ENCODE measurements around the gene LCN9.
A peak's percentile ranks its signal among the peaks of the same experiment; 100 is the strongest.

LCN9 gene

DNA sequence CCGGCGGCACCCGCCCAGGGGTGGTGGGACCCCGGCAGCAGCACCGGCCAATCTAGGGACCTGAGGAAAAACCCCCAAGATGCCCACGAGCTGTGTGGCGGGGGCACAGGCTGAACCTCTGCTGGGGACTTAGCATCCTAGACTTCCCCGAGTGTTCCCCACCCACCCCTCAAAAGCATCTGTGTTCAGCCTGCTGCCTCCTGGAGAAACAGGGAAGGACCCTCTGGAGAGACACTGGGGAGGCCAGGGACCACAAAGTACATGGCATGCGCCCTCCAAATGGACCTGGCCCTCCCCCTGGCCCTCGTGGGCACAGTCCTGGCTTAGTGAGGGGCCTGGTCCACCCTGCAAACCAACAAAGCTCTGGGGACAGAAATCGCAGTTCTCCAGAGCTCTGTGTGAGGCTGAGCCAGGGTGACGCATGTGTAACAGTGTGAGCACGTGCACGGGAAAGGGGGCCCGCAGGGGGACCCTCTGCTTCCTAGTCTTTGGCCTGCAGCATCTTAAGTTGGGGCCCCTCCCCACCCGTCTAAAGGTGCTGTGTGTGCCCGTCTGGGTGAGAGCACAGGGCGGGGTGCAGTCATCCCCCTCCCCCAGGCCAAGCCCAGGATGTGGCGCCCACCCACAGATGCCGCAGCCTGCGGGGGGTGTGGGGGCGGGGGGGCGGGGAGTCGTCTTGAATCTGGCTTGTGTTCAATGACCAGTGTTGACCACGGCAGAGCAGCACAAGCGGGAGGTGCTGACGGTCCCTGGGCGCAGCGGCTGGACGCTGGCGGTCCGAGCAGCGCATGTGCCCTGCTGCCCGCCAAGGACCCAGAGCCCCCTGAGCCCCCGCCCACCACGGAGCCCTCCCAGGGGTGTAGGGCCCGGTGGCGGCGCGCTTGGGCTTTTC lies 38.2 kb downstream of the LCN9 start:
- no peak for TF ChIP-seq CTCF (IDR thresholded peaks at IDR 0.05; ENCODE audit: insufficient read depth, low read length, poor library complexity, severe bottlenecking)
- no peaks in the 10 kb centered on the region for H3K36me3 ChIP-seq (ENCODE audit: control insufficient read depth, insufficient read depth, low read length)
- no peaks in the 10 kb centered on the region; the same call in 1 of the 2 replicates for H3K27me3 ChIP-seq (replicated peaks; ENCODE audit: control insufficient read depth, insufficient read depth, low read length)
- DNase-seq (ENCODE audit: extremely low read depth, insufficient read length) = no peak
- no peak overlapping the region for H3K4me3 ChIP-seq (replicated peaks; ENCODE audit: low read depth, low read length)

- TF ChIP-seq CTCF (IDR thresholded peaks at IDR 0.05; ENCODE audit: insufficient read depth, low read length, poor library complexity, severe bottlenecking) = peak; percentile 48
- DNase-seq (ENCODE audit: extremely low read depth, insufficient read length) = peak; percentile 34
- no peaks in the 10 kb centered on the region; the same call in 1 of the 2 replicates for H3K27me3 ChIP-seq (replicated peaks; ENCODE audit: control insufficient read depth, insufficient read depth, low read length)
- H3K4me3 ChIP-seq (replicated peaks; ENCODE audit: low read depth, low read length) = no peak within 1 kb of the TSS
- no peaks in the 10 kb centered on the region for H3K36me3 ChIP-seq (ENCODE audit: control insufficient read depth, insufficient read depth, low read length)
Observed at GRCh38 chr9:135701959-135702721, 39.0 kb downstream of the LCN9 start, which contains the start of gene KCNT1. KCNT1 (plus strand) TSS chr9:135702185; CDS start chr9:135702259, 74 bp downstream.

GRCh38 chr9:135703726-135704125 lies 40.6 kb downstream of the LCN9 start:
- Histone ChIP-seq H3K27me3 (replicated peaks; ENCODE audit: control insufficient read depth, insufficient read depth, low read length) (no peaks in the 10 kb centered on the region; the same call in 1 of the 2 replicates), H3K36me3 (ENCODE audit: control insufficient read depth, insufficient read depth, low read length) (no peaks in the 10 kb centered on the region), H3K4me3 (replicated peaks; ENCODE audit: low read depth, low read length) (no peak overlapping the region)
- DNase-seq (ENCODE audit: extremely low read depth, insufficient read length) = no peak
- TF ChIP-seq CTCF (IDR thresholded peaks at IDR 0.05; ENCODE audit: insufficient read depth, low read length, poor library complexity, severe bottlenecking) = no peak

DNA sequence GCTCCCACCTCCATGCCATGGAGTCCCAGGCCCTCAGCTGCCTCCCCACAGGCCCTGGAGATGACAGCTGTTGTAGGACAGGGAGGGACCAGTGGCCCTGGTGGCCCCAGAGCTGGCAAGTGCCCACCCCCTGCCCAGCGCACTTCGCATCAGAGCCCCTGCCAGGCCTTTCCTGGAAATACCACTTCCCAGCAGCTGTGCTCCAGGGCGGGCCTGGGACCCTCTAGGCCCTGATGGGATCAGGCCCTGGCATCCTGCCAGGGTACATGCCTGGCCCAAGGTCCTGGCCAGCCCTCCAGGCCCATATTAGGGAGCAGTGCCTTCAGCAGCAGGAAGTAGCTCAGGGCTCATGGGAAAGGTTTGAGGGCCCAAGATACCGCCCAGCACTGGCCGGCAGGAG lies 41.4 kb downstream of the LCN9 start:
- H3K27me3 ChIP-seq (replicated peaks; ENCODE audit: control insufficient read depth, insufficient read depth, low read length) = no peaks in the 10 kb centered on the region; the same call in 1 of the 2 replicates
- no peak for DNase-seq (ENCODE audit: extremely low read depth, insufficient read length)
- no peak for TF ChIP-seq CTCF (IDR thresholded peaks at IDR 0.05; ENCODE audit: insufficient read depth, low read length, poor library complexity, severe bottlenecking)
- H3K4me3 ChIP-seq (replicated peaks; ENCODE audit: low read depth, low read length) = no peak overlapping the region
- no peaks in the 10 kb centered on the region for H3K36me3 ChIP-seq (ENCODE audit: control insufficient read depth, insufficient read depth, low read length)

GRCh38 chr9:135705376-135705775 lies 42.3 kb downstream of the LCN9 start:
- TF ChIP-seq CTCF (IDR thresholded peaks at IDR 0.05; ENCODE audit: insufficient read depth, low read length, poor library complexity, severe bottlenecking) = no peak
- H3K27me3 ChIP-seq (replicated peaks; ENCODE audit: control insufficient read depth, insufficient read depth, low read length) = no peaks in the 10 kb centered on the region; the same call in 1 of the 2 replicates
- no peaks in the 10 kb centered on the region for H3K36me3 ChIP-seq (ENCODE audit: control insufficient read depth, insufficient read depth, low read length)
- H3K4me3 ChIP-seq (replicated peaks; ENCODE audit: low read depth, low read length) = no peak overlapping the region
- DNase-seq (ENCODE audit: extremely low read depth, insufficient read length) = no peak

Data from GM06990 (cell line).